DMS153 (cell line): ENCODE data around the gene TWSG1.
"Not testable (repeated sequence)": the region's sequence is repeated elsewhere in the genome, so short reads cannot be mapped to it uniquely, and the experiment has no call there.

Experiments
- DNase-seq: peaks from one replicate; lab custom pipeline; 2025; lab: John Stamatoyannopoulos, UW

The TWSG1 gene

DNA sequence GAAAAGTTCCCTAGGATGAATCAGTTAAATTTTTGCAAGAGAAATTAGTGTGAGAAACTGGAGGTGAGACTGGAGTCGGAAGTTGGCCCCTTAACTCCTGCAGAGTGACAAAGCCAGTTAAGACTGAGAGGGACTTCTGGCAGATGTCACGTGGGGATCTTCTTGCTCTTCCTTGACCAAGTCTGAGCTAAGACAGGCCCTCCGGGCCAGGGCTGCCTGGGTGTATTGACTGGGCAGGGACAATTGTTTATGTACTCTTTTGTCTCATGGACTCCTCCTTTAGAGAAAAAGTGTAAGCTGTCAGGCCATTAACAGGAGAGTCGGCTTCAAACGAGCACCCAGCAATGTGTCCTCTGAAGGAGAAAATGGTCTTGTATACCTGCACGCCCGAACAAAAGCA lies 92.2 kb downstream of the TWSG1 start:
- DNase-seq = no peak

DNA sequence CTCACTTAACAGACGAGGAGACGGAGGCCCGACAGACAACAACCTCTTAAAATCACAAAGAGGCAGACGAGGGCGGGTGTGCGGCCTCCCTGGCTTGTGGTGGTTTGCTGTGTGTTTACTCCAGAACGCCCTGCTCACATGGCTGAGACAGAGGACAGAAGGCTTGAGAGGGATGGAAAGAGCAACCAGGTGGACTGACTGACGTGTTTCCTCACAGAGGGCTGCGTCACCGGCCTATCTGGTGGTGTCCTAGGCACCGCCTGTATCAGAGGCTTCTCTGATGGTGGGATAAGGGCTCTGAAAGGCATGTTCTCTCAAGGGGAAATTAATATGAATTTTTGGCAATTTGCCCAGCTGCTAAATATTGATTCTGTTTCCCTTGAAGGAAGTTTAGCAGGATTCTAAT lies 93.7 kb downstream of the TWSG1 start:
- peak; percentile 29 for DNase-seq

DNA sequence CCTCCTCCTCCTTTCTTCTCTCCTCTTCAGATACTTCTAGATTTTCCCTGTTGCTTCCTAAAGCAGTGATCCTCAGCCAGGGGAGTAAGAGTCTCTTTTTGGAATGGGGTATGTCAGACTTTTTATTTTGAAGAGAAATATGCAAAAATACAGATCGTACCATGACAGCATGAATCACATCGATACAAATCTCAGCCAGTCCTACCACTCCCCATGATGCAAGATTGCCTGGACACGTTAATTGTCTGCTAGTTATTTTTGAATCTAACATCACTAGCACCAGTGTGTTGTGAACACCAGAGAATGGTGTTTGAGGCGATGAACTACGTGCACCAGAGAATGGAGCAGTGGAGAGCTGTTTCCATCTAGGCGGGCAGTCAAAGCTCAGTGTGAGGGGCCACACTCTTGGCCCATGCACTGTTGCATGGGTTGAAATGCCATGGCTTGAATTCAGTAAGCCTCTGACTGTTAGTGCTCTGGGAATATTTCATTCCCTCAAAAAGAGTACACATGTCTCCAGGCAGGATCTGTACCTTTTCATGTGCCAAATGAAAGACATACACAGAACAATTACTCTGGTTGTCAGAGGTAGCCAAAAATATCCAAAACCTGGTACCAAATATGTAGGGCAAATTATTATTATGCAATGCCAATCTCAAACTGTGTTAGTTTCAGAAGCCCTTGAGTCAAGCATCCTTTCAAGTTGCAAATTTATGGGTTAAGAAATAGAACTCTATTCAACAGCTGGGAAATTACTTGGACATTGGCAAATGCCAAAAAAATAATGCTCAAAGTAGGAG lies 94.5 kb downstream of the TWSG1 start:
- DNase-seq = no peak

DNA sequence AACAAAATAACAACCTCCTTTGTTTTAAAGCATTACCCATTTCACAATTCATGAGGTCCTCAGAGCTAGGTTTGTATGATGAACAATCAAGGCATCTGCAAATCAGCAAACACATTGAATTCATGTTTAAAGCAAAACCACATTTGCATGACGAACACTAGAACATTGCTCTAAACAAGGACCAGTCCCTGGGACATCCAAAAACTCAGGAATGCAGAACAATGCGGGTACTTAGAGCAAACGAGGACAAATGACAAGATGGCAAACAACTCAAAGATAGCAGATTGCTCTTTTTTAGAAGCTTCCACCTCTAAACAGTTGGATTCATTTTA lies 95.1 kb downstream of the TWSG1 start:
- no peak for DNase-seq

DNA sequence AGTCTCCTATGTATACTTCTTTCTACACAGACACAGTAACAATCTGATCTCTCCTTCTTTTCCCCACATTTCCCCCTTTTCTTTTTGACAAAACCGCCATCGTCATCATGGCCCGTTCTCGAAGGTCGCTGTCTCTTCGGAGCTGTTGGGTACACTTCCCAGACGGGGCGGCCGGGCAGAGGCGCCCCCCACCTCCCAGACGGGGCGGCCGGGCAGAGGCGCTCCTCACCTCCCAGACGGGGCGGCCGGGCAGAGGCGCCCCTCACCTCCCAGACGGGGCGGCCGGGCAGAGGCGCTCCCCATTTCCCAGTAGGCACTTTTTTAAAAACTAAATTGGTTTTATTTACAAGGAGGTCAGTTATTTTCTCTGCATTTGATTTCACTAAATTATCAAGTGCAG lies 95.7 kb downstream of the TWSG1 start:
- not testable (repeated sequence) for DNase-seq

DNA sequence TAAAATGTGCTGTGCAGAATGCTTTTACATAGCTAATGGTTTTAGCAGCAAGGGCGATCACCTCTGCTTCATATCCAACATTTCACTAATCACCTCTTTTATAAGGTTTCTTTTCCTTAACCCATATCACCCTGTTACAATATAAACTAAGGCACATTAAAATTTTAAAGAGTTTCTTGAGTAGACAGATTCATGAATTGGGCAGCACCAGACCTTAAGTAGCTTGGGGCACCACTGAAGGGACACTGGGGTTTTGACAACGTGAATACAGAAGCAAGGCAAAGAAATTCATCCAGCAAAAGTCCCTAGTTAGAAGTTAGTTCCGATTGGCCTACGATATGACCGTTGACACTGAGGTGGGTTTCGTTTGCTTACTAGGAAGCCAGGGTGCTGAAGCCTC lies 96.7 kb downstream of the TWSG1 start:
- no peak for DNase-seq

DNA sequence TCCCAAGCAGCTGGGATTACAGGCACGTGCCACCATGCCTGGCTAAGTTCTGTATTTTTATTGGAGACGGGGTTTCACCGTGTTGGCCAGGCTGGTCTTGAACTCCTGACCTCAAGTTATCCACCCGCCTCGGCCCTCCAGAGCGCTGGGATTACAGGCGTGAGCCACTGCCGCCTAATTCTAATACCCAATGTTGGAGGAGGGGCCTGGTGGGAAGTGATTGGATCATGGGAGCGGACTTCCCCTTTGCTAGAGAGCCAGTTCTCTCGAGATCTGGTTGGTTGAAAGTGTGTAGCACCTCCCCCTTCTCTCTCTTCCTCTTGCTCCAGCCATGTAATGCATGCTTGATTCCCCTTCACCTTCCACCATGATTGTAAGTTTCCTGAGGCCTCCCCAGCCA lies 98.5 kb downstream of the TWSG1 start:
- not testable (repeated sequence) for DNase-seq

DNA sequence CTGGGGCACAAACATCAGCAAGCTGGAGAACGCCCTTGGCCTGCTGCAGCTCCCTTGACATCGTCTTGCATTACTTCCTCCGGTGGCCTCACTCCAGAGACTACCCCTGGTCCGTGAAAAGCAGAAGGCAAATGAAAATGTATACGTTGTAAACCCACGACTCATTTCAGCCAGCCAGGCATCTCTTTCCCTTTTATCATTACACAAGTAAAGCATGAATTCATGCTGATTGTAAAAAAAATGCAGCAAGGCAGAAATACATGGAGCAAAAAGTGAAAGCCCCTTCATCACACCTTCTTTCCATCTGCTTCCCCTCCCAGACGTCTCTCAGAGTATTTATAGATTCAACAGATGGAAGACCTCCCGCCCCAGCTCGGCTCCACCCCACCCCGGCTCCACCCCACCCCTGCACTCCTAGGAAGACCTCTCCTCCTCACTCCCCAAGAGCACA lies 99.1 kb downstream of the TWSG1 start:
- DNase-seq = no peak

DNA sequence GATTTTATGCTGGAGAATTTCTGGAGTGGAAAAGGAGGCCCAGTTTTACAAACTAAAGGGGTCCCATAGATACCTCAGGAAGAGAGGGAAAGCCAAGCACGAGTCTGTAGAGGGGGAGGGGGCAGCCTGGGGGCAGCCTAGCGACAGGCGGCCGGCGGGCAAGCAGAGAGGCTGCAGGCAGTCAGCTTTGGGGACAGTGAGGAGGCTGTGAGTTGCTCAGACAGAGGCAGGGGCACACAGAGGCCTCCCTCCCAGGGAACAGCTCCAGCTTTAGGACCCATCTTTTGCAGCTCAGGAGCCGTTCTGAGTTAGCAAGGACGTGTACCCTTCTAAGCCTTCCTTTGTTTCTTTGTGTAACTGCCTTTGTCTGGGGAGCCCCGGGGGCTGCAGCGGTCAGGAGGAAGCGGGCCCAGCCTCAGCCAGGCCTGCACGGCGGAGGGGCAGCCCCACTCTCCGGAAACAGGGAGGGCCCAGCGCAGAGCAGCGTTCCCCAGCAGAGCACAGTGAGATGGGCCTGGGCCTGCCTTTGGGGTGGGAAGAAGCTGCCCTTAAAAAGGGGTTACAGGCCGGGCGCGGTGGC lies 99.6 kb downstream of the TWSG1 start:
- DNase-seq = no peak

DNA sequence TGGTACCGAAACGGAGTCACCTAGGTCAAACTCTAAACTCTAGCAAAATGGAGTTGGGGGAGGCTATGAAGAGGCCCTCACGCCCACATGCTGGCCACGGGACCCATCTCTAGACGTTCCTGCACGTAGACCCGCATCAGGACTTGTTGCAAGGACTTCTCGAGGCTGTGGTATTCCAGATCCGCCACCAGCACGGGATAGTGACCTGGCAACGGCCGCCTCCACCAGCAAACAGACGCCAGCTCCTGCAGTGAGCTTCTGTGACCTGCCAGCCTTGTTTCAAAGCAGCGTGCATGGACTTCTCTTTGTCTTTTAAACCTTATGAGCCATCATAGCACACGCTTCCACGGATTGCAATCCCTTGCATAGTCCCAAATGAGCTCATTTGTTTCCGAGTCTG lies 100.5 kb downstream of the TWSG1 start:
- DNase-seq = no peak

DNA sequence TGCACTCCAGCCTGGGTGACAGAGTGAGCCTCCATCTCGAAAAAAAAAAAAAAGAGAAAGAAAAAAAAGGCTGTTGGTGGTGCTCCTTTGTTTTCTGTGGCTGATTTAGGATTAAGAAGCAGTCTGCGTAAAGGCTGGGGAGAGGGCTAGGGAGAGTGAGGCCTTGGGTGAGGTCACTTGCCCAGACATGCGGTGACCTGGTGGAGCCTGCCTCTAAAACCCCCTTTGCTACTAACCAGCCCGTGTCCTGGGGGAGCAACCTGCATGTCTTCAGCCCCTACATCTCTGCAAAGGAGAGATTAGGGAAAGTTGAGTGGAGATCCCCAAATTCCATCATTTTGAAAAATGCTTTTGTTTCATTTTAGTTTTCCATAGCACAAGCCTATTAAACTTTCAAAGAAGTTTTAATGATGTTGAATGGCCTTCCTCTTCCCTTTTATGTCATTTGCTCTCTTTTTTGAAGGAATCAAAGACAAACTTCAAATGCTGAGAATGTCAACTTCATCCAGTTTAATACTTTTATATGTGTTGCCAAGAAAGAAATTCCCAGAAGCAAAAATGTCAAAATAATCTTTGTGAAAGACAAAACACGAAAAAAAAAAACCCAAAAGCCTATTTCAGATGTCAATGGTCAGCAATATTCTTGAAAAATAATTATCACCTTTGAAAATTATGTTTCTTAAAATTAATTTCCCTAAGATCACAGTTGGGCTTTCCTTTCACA lies 101.8 kb downstream of the TWSG1 start:
- no peak for DNase-seq

DNA sequence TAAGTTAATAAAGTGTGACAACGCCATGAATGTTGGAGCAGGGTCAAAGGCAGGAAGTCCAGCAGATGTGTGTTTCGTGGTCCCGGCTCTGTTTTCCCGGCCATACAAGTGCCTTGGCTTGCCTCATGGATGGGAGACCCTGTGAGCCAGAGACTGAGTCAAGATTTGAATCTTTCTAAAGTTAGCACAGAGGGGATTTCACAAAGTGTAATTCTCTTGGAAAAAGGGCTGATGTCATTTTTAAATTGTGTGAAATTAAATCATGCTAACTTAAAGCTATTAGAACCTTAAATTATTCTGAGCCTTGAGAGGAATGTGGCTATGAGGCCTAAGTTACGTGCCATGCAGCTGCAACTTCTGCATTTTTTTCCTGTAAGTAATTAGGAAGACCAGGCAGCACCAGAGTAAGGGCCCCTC lies 102.5 kb downstream of the TWSG1 start:
- no peak for DNase-seq

DNA sequence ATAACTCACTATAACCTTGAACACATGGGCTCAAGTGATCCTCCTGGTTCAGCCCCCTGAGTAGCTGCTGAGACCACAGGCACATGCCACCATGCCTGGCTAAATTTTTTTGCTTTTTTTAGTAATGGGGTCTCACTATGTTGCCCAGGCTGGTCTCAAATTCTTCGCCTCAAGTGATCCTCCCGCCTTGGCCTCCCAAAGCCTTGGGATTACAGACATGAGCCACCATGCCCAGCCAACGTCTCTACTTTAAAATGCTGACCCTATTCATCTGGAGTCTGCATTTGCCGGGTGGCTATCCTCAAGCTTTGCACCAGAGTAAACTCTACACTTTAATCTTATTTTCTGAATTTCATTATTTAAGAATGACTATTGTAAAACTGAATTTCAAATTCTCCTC lies 103.1 kb downstream of the TWSG1 start:
- no peak for DNase-seq

DNA sequence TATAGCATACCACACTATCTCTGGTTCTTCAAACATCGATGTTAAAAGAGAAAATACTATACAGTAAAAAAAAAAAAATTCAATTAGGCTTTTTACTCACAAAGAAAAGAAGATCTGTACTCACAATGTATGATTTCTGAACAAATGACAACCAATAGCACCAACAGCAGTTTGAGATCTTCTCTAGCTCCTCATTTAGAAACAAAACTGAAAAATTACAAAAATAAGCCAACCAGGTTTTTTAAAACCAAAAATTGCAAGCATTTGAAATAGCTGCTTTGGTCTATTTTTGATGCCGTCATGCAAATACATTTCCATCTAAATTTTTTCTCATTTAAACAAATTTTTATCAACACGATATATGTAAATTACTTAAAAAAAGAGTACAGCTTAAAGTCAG lies 106.5 kb downstream of the TWSG1 start:
- no peak for DNase-seq

DNA sequence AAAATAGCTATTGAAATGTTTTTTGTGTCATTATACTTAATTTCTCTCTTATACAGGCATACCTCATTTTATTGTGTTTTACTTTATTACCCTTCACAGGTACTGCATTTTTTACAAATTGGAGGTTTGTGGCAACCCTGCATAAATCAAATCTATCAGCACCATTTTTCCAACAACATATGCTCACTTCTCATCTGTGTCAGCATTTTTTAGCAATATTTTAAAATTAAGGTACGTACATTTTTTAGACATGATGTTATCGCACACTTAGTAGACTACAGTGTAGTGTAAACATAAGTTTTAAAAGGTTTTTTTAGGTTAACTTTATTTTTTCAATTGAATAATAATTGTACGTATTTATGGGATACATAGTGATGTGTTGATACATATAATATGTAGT lies 110.0 kb downstream of the TWSG1 start:
- no peak for DNase-seq

DNA sequence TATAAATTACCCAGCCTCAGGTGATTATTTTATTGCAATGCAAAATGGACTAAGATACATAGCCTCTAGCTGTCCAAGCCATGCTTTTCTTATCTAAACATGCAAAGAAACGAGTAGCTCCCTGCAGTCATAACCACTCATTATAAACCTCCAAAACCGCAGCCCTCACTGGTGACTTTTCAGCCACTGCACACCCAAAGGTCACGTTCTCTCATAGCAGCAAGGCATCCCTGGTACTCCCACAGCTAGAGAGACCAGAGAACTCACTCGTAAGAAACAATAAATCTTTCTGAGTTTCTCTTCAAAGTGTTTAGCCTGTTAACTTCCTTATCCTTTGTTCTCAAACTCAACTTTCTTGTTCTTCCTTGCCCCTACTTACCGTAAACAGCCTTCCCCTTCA lies 112.3 kb downstream of the TWSG1 start:
- no peak for DNase-seq

DNA sequence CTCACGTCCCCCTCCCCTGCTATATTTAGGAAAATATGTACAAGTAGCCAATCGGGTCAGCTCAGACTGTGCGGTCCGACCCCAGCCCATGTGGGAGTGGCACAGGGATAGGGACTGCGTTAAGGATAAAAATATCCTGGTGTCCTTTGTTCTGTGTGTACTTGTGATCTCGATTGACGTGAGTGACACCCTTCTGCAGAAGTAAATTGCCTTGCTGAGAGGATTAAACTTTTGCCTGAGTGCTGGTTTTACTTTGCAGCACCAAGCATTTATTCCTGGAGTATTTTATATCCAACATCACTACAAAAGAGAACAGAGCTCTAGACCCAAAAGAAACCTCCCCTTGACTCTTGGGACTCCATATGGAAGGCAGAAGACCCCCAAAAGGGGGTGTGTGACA lies 112.8 kb downstream of the TWSG1 start:
- DNase-seq = no peak

DNA sequence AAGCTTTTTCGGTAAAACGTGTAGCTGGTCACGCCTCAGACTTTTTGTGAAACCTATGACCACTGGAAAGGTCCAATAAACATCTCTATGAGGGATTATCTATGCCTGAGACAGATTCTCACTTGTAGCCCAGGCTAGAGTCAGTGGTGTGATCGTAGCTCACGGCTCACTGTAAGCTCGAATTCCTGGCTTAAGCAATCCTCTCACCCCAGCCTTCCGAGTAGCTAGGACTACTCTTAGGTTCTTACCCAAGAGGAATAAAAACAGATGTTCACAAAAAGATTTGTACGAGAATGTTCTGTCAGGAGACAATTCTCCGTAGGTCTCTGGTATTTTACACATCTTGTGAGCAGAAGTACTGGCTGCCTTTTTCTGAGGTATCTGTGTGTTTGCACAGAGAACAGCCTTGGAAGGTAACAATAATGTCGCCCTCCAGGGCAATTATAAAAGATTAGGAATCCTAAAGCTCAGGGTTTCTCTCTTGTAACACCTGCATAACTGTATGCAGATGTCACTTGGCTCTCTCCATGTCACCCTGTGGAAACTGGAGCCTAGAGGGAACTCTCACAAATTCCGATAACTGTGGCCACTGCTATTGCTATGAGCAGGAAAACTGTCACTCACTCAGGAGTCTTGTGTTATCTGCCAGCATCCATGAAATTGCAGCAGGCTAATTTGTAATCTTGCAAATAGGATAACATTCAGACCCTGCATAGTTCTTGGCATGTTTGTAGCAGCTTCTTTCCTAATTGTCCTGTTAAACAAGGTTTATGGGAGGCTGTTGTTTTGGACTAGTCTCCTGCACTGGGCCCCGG lies 115.2 kb downstream of the TWSG1 start:
- DNase-seq = no peak

DNA sequence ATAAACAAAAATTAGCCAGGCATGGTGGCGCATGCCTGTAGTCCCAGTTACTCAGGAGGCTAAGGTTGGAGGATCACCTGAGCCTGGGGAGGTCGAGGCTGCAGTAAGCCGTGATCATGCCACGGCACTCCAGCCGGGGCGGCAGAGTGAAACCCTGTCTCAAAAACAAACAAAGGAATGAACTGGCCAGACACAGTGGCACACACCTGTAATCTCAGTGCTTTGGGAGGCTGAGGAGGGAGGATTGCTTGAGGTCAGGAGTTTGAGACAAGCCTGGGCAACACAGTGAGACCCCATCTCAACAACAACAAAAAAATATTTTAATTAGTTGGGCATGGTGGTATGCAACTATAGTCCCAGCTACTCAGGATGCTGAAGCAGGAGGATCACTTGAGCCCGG lies 116.3 kb downstream of the TWSG1 start:
- not testable (repeated sequence) for DNase-seq
